SK-N-SH treated with all-trans-retinoic acid at 6 μM for 48 hours (cell line): Measurements from ENCODE around the gene AFTPH.

ENCODE experiments used
- PPARA ChIP-seq: fragments of 250-450 bp; sonication (Bioruptor Pico); IDR thresholded peaks from 2 replicates; pipeline ENCODE4 v1.5.0; 2020; ENCODE audit warnings: mild to moderate bottlenecking, borderline replicate concordance
- RARB ChIP-seq: fragments of 250-450 bp; sonication (Bioruptor Pico); IDR thresholded peaks from 2 replicates; pipeline ENCODE4 v1.8.0; 2021; ENCODE audit warnings: mild to moderate bottlenecking, moderate library complexity
- SNAI2 ChIP-seq: fragments of 250-450 bp; sonication (Bioruptor Pico); IDR thresholded peaks from 2 replicates; pipeline ENCODE4 v1.5.0; 2020; ENCODE audit warnings: mild to moderate bottlenecking, moderate library complexity
- TSHZ2 ChIP-seq: fragments of 250-450 bp; sonication (Bioruptor Pico); IDR thresholded peaks from 2 replicates; pipeline ENCODE4 v1.5.0; 2020; ENCODE audit warnings: mild to moderate bottlenecking, moderate library complexity
- ZNF70 ChIP-seq: fragments of 450-650 bp; formaldehyde crosslinking; IDR thresholded peaks from 2 replicates; pipeline ENCODE4 v1.5.0; 2020; ENCODE audit warnings: mild to moderate bottlenecking, moderate library complexity
- TF ChIP-seq, protein P1 (sequence below): fragments of 250-450 bp; sonication (Bioruptor Pico); IDR thresholded peaks from 2 replicates; pipeline ENCODE4 v1.8.0; 2020; ENCODE audit warnings: mild to moderate bottlenecking, moderate library complexity, borderline replicate concordance

DNA sequence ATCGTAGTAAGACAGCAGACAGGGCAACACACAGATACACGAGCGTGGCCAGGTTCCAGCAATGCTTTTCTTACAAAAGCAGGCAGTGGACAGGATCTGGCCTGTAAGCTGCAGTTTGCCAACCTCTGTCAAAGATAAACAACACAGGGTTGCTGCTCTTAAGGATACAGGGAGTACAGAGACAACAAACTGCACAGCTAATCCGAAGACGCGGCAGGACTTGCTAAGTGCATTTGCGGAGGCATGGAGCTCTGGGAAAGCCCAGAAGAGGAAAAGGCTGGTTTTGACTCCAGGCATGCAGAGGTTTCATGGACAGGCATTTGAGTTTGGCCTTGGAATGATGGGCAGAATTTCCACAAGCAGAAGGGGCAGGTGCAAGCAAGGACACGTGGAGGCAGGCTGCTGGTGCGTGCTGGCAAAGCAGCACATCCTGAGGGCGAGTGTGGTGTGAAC lies 105.2 kb downstream of the AFTPH start:
- TF ChIP-seq PPARA (no peak), SNAI2 (CRISPR knock-in tag) (no peak), RARB (CRISPR knock-in tag) (no peak), ZNF70 (CRISPR knock-in tag) (no peak), TSHZ2 (no peak)
- TF ChIP-seq, protein P1, sequence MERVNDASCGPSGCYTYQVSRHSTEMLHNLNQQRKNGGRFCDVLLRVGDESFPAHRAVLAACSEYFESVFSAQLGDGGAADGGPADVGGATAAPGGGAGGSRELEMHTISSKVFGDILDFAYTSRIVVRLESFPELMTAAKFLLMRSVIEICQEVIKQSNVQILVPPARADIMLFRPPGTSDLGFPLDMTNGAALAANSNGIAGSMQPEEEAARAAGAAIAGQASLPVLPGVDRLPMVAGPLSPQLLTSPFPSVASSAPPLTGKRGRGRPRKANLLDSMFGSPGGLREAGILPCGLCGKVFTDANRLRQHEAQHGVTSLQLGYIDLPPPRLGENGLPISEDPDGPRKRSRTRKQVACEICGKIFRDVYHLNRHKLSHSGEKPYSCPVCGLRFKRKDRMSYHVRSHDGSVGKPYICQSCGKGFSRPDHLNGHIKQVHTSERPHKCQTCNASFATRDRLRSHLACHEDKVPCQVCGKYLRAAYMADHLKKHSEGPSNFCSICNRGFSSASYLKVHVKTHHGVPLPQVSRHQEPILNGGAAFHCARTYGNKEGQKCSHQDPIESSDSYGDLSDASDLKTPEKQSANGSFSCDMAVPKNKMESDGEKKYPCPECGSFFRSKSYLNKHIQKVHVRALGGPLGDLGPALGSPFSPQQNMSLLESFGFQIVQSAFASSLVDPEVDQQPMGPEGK (CRISPR knock-in tag) = no peak
